ENCODE results near the gene TNRC18.
"Not testable (repeated sequence)": the region's sequence is repeated elsewhere in the genome, so short reads cannot be mapped to it uniquely, and the experiment has no call there.

Gene TNRC18

GRCh38 chr7:5287802-5288201 lies 135.8 kb downstream of the TNRC18 start:
- no peak for DNase-seq

- DNase-seq: not testable (repeated sequence)
Observed at GRCh38 chr7:5287373-5287772, 136.3 kb downstream of the TNRC18 start.

GRCh38 chr7:5286933-5287332 lies 136.7 kb downstream of the TNRC18 start:
- no peak for DNase-seq

GRCh38 chr7:5284304-5285281 lies 139.0 kb downstream of the TNRC18 start:
- peak; percentile 79 to 89 (median 80) for DNase-seq

GRCh38 chr7:5283421-5284303 lies 140.0 kb downstream of the TNRC18 start:
- peak in 2 of 3 experiments; percentile 43 to 46 for DNase-seq

GRCh38 chr7:5282543-5283316 lies 140.9 kb downstream of the TNRC18 start, which contains the start of gene SLC29A4:
Gene SLC29A4, plus strand, starts transcription at chr7:5282943. Its CDS starts 4,874 bp downstream, at chr7:5287817.
- DNase-seq: peak in 2 of 3 experiments; percentile 43 to 53

- not testable (repeated sequence) for DNase-seq
Observed at GRCh38 chr7:5281598-5282500, 141.8 kb downstream of the TNRC18 start.

- DNase-seq: no peak
Observed at GRCh38 chr7:5279734-5280133, 143.9 kb downstream of the TNRC18 start.

- DNase-seq: no peak
Observed at GRCh38 chr7:5278766-5279165, 144.9 kb downstream of the TNRC18 start.

- DNase-seq: no peak
Observed at GRCh38 chr7:5276611-5277010, 147.0 kb downstream of the TNRC18 start.

- not testable (repeated sequence) for DNase-seq
Observed at GRCh38 chr7:5276123-5276522, 147.5 kb downstream of the TNRC18 start.

GRCh38 chr7:5275510-5275909 lies 148.1 kb downstream of the TNRC18 start:
- DNase-seq: not testable (repeated sequence)

GRCh38 chr7:5274985-5275431 lies 148.6 kb downstream of the TNRC18 start:
- DNase-seq: not testable (repeated sequence)

GRCh38 chr7:5274441-5274840 lies 149.2 kb downstream of the TNRC18 start:
- DNase-seq: no peak

GRCh38 chr7:5273831-5274405 lies 149.7 kb downstream of the TNRC18 start:
- peak in 1 of 3 experiments; percentile 28 for DNase-seq

- no peak for DNase-seq
Observed at GRCh38 chr7:5270788-5271187, 152.8 kb downstream of the TNRC18 start.

GRCh38 chr7:5269992-5270657 lies 153.5 kb downstream of the TNRC18 start:
- DNase-seq: not testable (repeated sequence)

GRCh38 chr7:5267829-5268228 lies 155.8 kb downstream of the TNRC18 start:
- not testable (repeated sequence) for DNase-seq

GRCh38 chr7:5266191-5267028 lies 157.2 kb downstream of the TNRC18 start:
- peak; percentile 18 to 62 (median 34) for DNase-seq
